ENCODE measurements around the gene WDHD1. TPM values are rescaled to one million over a fixed set of nuclear protein-coding genes. Genes with fewer than 3 reads are reported as not detected.
"Not testable (repeated sequence)": the region's sequence is repeated elsewhere in the genome, so short reads cannot be mapped to it uniquely, and the experiment has no call there.

The WDHD1 gene
- total RNA-seq, 1 donor from 2014 or later: 6.9 TPM

DNA sequence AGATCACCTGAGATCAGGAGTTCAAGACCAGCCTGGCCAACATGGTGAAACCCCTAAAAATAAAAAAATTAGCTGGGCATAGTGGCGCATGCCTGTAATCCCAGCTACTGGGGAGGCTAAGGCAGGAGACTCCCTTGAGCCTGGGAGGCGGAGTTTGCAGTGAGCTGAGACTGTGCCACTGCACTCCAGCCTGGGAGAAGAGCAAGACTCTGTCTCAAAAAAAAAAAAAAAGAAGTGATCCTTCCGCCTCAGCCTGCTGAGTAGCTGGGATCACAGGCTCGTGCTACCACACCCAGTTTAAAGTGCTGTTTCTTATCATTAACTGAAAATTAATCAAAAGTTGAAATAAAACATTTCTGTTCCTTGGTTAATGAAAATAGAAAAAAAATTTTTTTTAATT lies 117.9 kb downstream of the WDHD1 start:
- not testable (repeated sequence) for DNase-seq (ENCODE audit: low read depth)

DNA sequence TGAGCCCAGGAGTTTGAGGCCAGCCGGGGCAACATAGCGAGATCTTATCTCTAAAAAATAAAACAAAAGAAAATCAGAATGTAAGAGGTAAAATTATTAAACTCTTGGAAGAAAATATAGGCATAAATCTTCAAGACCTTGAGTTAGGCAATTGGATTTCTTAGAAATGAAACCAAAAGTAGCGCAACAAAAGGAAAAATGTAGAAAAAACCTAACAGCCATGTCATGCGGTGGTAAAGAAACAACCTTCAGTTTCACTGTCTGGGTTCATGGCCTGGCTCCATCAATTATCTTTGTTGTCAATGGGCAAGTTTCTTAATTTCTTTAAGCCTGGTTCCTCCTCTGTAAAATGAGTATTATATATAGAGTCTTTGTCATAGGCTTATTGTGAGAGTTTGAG lies 118.7 kb downstream of the WDHD1 start:
- no peak for DNase-seq (ENCODE audit: low read depth)

DNA sequence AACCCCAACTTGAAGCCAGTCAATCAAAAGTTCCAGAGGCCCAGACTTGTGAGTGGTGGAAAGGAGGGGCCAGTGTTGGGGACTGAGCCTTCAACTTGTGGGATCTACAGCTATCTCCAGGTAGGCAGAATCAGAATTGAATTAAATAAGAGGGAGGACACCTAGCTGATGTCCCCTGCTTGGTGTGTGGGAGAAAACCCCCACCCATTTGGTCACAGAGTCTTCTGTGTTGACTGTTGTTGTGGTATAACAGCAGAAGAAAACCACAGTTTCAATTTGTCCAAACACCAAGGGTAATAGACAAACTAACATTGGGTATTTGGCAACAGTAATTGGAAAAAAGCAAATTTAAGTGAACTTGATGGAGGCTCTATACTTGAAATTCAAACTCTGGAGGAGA lies 120.8 kb downstream of the WDHD1 start:
- no peak for DNase-seq (ENCODE audit: low read depth)

DNA sequence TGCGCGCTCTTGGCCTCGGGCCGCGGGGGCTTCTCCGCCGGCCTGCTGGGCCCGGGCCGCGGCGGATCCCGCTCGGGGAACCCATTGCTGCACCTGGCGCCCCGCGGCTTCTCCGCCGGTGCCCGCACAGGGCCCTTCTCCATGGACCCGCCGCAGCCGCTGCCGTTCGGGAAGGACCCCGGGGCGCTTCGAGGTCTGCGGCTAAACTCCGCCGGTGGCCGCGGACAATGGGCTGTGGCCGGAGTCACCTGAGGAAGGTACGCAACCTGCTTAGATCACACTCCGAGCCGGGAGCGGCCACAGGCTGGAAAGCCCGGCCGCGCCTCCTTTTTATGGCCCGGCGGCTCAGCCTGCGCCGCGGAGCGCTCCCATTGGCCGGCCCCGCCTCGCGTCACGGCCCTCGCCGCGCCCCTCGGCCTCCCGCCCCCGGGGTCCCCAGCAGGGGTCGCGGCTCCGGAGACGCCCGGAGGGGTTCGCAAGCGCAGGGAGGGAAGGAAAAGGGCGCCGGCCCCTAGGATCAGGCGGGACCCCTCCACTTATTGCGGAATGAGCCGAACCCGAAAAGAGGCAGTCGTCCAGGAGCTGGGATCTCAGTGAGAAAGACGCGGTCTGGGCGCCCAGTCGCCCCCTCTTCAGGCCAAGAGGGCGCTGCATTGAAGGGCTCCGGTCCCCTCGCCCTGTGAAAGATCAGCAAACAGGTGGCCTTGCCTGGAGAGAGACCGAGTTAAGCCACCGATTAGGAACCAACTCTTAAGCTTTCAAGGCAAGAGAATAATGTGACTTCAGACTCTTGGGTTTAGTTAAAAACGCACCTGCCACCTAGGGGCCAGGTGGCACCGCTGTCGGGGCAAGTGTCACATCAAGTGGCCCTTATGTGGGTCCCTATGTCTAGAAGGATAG lies 124.1 kb downstream of the WDHD1 start, which contains the start of gene GCH1:
Gene GCH1 (minus strand): TSS at position 306 of the 900 bp plus-strand sequence. CDS start 163 bp downstream, at position 143.
- DNase-seq (ENCODE audit: low read depth): peak; percentile 32

DNA sequence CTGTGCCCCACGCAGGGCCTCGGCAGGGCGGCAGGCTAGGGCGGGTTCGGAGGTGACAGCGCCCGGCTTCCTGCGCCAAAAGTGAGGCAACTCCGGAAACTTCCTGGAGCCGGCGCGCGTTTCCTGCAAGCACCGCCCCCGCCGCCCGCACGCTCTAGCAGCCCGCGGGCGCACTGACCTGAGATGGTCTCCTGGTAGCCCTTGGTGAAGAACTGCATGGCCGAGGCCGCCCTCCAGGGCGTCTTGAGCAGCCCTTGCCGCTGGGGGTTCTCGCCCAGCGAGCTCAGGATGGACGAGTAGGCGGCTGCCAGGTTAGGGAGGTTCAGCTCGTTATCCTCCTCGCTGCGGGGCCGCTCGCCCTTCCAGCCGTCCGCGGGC lies 124.8 kb downstream of the WDHD1 start:
- peak; percentile 12 for DNase-seq (ENCODE audit: low read depth)

DNA sequence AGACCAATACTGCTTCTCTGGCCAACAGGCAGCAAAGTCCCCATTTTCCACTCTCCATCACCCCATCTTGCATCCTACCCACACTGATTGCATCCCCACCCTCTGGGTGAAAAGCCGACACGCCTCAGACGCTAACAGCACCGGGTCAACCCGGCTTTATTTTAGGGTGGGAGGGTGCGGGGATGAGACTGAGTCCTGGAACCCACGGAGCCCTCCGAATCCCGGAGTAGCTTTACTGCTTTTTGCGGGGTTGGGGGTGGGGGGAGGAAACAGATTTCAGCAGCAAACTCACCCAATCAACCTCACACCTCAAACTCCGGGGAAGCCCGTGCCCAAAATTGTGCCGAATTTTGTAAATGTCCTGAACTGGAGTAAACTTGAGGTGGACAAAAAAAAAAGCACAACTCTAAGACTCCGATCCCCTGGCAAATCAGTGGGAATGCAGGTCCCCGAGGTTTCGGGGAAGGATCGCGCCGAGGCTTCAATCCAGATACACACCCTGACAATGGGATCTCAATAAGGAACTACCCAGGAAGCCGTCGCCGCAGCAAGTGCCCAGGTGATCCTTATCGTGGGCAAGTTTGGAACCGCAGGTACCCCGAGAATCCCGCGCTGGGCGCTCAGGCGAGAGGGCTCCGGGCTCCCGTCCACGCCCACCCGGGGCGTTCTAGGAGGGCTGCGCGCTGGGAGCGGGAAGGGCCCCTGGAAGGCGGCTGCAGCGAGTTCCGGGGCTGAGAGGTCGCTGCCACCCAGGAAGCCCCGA lies 125.3 kb downstream of the WDHD1 start:
- DNase-seq (ENCODE audit: low read depth): no peak

DNA sequence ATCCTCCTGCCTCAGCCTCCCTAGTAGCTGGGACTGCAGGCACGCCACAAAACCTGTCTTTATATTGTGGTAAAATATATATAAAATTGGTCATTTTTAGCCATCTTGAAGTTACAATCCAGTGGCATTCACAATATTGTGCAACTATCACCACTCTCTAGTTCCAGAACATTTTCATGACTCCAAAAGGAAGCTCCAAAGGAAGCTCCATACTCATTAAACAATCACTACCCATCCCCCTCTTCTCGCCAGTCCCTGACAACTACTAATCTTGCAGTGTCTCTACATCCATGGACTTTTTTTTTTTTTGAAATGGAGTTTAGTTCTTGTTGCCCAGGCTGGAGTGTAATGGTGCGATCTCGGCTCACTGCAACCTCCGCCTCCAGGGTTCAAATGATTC lies 127.3 kb downstream of the WDHD1 start:
- DNase-seq (ENCODE audit: low read depth): no peak

DNA sequence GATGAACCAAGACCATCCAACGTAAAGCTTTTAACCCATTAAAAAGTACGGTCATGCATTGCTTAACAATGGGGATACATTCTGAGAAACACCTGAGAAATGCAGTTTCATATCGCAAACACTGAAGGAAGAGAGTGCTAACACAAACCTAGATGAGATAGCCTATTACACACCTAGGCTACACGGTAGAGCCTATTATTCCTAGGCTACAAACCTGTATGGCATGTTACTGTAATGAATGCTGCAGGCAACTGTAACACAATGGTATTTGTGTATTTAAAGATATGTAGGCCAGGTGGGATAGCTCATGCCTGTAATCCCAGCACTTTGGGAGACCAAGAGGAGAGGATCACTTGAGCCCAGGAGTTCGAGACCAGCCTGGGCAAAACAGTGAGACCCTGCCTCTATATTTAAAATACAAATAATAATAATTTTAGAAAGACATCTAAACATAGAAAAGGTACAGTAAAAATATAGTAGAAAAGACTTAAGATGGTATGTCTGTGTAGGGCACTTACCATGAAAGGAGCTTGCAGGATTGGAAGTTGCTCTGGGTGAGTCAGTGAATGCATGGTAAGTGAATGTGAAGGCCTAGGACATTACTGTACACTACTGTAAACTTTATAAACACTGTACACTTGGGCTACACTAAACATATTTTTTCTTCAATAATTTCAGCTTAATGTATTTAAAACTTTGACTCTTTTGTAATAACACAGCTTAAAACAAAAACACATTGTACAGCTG lies 128.9 kb downstream of the WDHD1 start:
- not testable (repeated sequence) for DNase-seq (ENCODE audit: low read depth)

DNA sequence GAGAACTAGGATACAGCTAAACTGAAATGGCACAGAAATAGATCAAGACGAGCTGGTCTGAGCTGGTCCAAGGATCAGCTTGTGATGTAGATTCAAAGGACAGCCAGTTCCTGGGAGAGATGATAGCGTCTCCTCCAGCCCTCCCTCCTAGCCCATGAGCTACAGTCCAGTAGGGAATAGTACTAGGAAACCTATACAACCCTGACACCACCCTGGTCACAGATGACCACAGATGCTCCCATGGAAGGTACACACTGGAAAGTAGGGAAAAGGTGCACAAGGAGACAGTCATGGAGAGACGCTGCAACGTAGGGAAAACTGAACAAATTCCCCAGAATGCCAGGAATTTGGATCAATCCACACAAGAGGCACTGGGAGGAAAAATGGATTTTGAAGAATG lies 131.2 kb downstream of the WDHD1 start:
- no peak for DNase-seq (ENCODE audit: low read depth)

DNA sequence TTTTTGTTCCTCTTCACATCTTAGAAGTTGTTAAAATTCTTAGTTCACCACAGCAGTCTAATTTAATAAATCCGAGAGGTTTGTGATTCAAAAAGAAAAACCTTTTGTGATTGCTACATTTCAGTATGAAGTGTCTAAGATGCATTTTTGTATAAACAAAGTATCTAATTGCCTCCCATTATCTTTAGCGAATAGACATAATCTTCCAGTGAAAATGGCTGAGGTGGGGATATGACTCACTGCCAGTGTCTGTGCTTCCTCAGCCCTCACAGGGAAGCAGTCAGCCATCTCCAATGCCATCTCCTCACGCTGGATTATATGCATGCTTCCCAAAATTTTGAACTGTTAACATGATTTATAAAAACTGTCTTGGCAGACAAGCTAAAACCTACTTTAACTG lies 131.9 kb downstream of the WDHD1 start:
- DNase-seq (ENCODE audit: low read depth): peak; percentile 20

DNA sequence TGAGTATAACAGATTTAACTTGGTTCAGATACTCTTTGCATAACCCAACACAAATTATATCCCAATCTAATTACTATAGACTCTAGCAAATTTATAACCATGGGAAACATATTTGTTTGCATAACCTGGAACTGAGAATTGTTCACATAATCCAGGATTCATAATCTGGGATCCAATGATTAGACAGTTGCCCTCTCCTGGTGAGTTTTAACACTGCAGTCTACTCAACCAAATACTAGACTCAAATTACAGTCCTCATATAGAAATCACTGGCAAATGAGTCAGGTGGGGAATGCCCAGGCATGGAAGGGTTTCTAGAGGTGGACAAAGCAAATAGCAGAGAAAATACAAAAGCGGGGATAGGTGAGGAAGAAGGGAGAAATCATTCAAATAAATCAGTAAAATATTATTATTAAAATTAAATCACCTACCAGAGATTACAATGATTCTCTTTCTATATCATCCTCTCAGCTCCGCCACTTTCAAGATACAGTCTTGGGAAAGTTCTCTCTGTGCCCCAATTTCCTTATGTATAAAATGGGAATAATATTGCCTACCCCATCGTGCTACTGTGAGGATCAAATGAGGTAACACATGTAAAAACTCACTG lies 133.6 kb downstream of the WDHD1 start:
- peak; percentile 69 for DNase-seq (ENCODE audit: low read depth)

DNA sequence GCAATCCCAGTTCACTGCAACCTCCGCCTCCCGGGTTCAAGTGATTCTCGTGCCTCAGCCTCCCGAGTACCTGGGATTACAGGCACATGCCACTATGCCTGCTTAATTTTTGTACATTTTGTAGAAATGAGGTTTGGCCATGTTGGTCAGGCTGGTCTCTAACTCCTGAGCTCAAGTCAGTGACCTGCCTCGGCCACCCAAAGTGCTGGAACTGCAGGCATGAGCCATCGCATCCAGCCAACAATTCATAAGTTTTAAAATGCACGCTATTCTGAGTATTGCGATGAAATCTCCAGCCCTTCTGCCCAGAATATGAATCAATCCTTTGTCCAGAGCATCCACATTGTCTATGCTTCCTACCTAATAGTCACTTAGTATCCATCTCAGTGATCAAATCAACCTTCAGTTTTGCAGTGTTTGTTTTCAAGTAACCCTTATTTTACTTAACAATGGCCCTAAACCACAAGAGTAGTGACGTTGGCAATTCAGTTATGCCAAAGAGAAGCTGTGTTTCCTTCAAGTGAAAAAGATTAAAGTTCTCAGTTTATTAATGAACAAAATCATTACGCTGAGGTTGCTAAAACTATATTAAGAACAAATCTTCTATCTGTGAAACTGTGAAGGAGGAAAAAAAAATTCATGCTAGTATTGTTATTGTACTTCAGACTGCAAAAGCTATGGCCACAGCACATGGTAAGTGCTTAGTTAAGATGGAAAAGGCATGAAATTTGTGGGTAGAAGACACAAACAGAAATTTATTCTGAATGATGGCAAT lies 135.2 kb downstream of the WDHD1 start:
- DNase-seq (ENCODE audit: low read depth): peak; percentile 10

DNA sequence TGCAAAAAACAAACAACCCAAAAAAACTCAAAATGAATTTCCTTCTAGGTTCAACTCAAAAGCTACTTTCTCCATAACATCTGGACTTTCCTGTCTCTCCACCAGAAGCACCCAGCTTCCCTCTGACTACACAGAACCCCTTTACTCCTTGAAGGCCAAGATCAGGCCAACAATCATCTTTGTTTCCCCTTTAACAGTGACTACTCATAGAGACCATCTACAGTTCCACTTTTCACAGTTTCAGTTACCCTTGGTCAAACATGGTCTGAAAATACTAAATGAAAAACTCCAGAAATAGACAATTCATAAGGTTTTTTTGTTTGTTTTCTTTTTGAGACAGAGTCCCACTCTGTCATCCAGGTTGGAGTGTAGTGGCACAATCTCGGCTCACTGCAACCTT lies 136.1 kb downstream of the WDHD1 start:
- DNase-seq (ENCODE audit: low read depth): no peak

DNA sequence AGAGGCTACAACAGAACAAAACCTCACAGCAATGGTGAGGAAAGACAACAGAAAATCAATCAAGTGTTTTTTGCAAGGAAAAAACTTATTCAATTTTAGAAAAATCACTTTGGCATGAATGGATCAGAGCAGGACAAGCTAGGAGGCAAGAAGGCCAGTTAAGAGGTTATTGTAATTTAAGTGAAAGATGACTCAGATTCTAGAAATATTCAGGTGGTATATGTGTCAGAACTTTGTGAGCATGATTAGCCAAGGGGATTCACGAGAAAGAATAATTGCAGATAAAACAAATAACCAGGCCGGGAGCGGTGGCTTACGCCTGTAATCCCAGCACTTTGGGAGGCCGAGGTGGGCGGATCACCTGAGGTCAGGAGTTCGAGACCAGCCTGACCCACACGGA lies 137.0 kb downstream of the WDHD1 start:
- peak; percentile 47 for DNase-seq (ENCODE audit: low read depth)

Other genes starting within 250 kb of the WDHD1 start
- gene GCH1, start 124.3 kb downstream of the WDHD1 start, total RNA-seq: 3.1 and 32.6 TPM in 2 replicates
- 23.1 and 34.7 TPM in 2 replicates for gene SOCS4, start 137 bp upstream of the WDHD1 start, total RNA-seq
- 25.0 and 39.3 TPM in 2 replicates for gene MAPK1IP1L, start 24.5 kb upstream of the WDHD1 start, total RNA-seq
- gene LGALS3, start 102.2 kb upstream of the WDHD1 start, total RNA-seq: 114 and 178 TPM in 2 replicates
- gene DLGAP5, start 164.5 kb upstream of the WDHD1 start, total RNA-seq: 0.94 and 29.0 TPM in 2 replicates
- 29.0 and 40.2 TPM in 2 replicates for gene FBXO34, start 244.3 kb upstream of the WDHD1 start, total RNA-seq